SJCRH30 (cell line): ENCODE results near the gene KRT6B. TPM values are rescaled to one million over a fixed set of nuclear protein-coding genes. Genes with fewer than 3 reads are reported as not detected.
"Not testable (repeated sequence)": the region's sequence is repeated elsewhere in the genome, so short reads cannot be mapped to it uniquely, and the experiment has no call there.

Experiments
- DNase-seq, 2 experiments: peaks; one replicate each; pipeline ENCODE4 v3.0.0-alpha.2; 2015 to 2020
- H3K27ac ChIP-seq: fragments of 250-450 bp; sonication (Bioruptor Pico); 2 replicates; pipeline ENCODE4 v1.5.1; 2020; ENCODE audit warnings: mild to moderate bottlenecking, moderate library complexity
- H3K27me3 ChIP-seq: fragments of 250-450 bp; sonication (Bioruptor Pico); 2 replicates; pipeline ENCODE4 v1.5.1; 2020; ENCODE audit warnings: mild to moderate bottlenecking, moderate library complexity
- H3K36me3 ChIP-seq: fragments of 250-450 bp; sonication (Bioruptor Pico); 2 replicates; pipeline ENCODE4 v1.5.1; 2020; ENCODE audit warnings: mild to moderate bottlenecking, moderate library complexity
- H3K4me1 ChIP-seq: fragments of 250-450 bp; sonication (Bioruptor Pico); 2 replicates; pipeline ENCODE4 v1.5.1; 2020; ENCODE audit warnings: mild to moderate bottlenecking, moderate library complexity
- H3K4me3 ChIP-seq: fragments of 250-450 bp; sonication (Bioruptor Pico); 2 replicates; pipeline ENCODE4 v1.5.1; 2020; ENCODE audit warnings: mild to moderate bottlenecking, moderate library complexity
- H3K9me3 ChIP-seq: fragments of 250-450 bp; sonication (Bioruptor Pico); replicated peaks from 2 replicates; pipeline ENCODE4 v1.5.1; 2020; ENCODE audit warnings: mild to moderate bottlenecking, moderate library complexity
- total RNA-seq: library from RNA; depleted of rRNA; stranded (reverse); fragments of >200 nt; shearing (Covaris generic); gene quantifications from 2 replicates; pipeline ENCODE4 v1.2.3, GENCODE V29; 2014

KRT6B gene
- total RNA-seq, 1 experiment from 2014 or later, result not detected

DNA sequence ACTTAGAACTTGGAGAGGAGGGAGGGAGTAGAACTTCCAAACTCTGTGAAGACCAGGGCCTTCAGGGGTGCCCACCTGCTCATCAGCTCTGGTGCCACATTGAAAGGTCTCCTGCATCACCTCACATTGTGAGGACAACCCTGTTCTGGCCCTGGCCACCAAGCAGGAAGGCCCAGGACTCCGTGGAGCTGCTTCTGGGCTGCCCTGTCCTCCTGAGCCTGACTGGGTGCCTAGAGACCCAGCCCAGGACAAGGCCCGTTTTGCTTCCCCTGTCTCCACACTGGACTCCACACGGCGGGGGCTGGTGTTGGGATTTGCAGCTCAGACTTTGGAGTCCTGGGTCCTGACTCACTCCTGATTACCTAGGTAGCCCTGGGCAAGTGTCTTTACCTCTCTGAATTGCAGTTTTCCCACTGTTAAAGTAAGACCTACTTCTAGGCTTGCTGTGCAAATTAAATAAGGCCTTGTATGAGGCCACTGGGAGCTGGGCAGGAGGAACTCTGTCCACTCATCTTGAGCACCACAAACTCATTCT lies 33.3 kb downstream of the KRT6B start:
- H3K27me3 ChIP-seq, result peaks cover 7% of the 10 kb centered on the region; the same call in 1 of the 2 replicates
- no peak for DNase-seq
- no peaks in the 10 kb centered on the region for H3K36me3 ChIP-seq
- no peaks in the 10 kb centered on the region for H3K4me1 ChIP-seq
- H3K4me3 ChIP-seq, result no peak overlapping the region
- no peak overlapping the region for H3K27ac ChIP-seq
- H3K9me3 ChIP-seq, result no peaks in the 10 kb centered on the region; the same call in 1 of the 2 replicates

DNA sequence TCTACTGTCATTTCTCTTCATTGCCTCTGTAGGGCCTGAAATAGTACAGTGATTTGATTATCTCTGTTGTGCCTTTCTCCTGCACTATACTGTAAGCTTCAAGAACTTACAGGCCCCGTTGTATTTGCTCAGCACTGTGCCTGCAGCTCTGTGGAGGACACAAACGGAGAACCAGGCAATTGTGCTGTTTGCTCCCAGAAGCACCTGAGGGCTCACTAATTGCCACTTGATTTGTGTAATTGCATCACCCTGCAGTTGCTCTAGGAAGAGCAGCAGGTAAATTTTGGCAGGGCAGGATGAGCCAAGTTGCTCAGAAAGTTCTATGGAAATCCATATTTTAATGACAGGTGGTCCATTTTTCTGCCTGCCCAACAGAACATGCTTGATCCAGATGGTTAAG lies 34.2 kb downstream of the KRT6B start:
- Histone ChIP-seq H3K27ac (no peak overlapping the region), H3K27me3 (peaks cover 5% of the 10 kb centered on the region; the same call in 1 of the 2 replicates), H3K4me1 (no peaks in the 10 kb centered on the region), H3K4me3 (no peak overlapping the region), H3K9me3 (no peaks in the 10 kb centered on the region; the same call in 1 of the 2 replicates), H3K36me3 (no peaks in the 10 kb centered on the region)
- DNase-seq, result no peak

DNA sequence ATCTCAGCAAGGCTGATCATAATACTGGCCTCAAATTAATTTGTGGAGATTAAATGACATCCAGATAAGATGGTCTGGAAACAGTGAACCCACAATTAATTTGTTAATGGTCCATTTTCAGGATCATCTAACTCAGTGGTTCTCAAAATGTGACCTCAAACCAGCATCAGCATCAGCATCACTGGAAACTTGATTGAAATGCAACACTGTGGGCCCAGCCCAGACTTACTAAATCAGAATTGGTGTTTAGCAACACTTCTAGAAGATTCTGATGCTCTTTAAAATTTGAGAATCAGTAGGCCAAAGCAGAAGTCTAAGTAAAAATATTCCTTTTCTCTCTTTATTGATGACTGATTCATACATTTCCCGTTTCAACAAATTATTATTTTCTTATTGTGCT lies 35.2 kb downstream of the KRT6B start:
- Histone ChIP-seq H3K36me3 (no peaks in the 10 kb centered on the region), H3K4me1 (no peaks in the 10 kb centered on the region), H3K27me3 (no peaks in the 10 kb centered on the region), H3K27ac (no peak overlapping the region), H3K4me3 (no peak overlapping the region), H3K9me3 (no peaks in the 10 kb centered on the region; the same call in 1 of the 2 replicates)
- DNase-seq, result no peak

DNA sequence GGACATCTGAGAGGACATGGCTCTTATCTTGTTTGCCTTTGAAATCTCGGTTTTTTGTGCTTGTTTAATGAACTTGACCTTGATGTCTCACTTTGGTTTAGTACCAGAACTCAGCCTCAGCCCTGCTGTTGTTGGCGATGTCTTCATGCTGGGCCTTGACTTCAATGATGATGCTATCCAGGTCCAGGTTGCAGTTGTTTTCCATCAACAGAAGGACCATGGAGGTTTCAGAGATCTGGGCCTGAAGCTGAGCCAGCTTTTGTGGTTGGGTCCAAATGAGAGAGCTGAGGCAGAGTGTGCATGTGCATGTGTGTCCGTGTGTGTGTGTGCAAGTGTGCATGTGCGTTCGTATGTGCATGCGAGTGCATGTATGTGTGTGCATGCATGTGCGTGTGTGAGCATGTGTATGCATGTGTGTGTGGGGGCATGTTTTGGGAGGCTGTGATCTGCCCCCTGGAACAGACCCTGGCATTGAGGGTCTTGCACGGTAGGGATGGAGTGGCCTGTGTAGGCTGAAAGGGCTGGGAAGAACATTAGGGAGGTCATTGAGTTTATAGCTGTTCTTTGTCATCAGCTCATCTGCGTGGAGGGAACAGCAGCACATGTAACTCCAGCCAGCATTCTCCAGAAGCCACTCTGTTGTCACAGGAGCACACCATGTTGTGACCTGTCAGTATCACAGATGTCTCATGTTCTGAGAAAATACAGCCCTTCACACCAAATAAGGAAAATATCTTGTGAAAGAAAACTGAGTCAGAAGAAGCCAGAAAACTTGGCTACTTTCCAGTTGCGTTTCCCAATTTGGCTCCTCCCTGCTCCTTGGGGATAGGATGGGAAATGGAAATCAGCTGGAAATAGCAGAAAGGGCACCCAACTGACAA lies 35.8 kb downstream of the KRT6B start:
- Histone ChIP-seq H3K4me3 (no peak overlapping the region), H3K27ac (no peak overlapping the region), H3K36me3 (no peaks in the 10 kb centered on the region), H3K9me3 (no peaks in the 10 kb centered on the region; the same call in 1 of the 2 replicates), H3K27me3 (no peaks in the 10 kb centered on the region), H3K4me1 (no peaks in the 10 kb centered on the region)
- no peak for DNase-seq

DNA sequence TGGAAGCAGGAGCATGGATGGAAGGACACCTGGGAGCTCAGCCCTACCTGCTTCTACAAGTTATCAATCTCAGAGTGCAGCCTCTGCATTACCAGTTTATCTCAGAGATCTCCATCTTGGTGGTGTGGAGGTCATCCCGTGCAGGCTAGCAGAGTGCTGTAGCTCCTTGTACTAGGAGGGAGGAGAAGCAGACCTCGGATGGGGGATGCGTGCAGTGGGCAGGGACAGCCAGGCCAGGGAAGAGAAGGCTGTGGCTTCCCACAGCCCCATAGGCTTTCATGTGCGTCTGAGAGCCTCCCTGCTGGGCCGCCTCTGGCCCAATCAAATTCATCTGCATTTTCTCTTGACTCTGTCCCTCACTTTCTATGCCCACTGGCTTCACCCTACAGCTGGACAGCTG lies 37.0 kb downstream of the KRT6B start:
- Histone ChIP-seq H3K4me3 (no peak overlapping the region), H3K36me3 (no peaks in the 10 kb centered on the region), H3K27me3 (no peaks in the 10 kb centered on the region), H3K9me3 (no peaks in the 10 kb centered on the region), H3K4me1 (no peaks in the 10 kb centered on the region), H3K27ac (no peak overlapping the region)
- no peak for DNase-seq

DNA sequence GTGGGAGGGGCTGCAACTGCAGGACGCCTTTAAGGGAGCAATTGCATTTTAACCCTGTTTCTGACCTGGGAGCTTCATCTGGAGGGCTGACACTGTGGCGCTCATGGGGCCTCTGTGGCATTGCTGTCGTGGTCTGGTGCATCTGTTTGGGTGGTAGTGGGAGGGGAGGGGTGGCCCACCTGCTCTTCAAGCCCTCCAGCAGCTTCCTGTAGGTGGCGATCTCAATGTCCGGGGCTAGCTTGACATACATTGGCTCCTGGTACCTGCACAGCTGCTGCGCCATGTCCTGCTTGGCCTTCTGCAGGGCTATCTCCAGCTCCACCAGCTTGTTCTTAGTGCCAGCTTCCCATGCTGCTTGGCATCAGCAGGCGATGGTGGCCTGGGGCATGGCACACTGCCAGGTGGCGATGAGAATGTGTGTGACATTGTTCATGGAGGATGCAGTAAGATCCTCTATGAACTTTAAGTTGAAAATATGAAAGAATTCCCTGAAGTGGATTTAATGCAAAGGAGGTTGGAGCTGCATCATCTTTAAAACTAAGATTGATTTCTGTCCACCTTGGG lies 38.1 kb downstream of the KRT6B start:
- DNase-seq, result no peak

DNA sequence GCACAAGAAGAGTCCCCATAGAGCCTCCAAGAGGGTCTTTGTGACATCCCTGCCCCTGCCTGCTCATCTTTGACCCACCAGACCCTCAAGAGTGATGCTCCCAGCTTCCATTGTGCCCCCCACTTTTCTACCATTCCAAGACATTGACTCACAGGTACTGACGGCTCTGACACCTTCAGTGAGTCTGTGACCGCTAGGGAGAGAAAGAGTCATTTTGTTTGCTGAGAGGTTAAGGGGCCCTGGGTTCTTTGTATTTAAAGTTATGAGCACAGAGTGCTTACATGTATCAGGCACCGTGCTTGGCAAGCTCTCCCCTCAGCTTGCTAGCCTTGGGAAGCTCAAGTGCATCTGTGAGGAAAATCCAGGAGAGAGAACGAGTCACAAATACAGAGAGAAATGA lies 38.7 kb downstream of the KRT6B start:
- no peak for DNase-seq
- no peak overlapping the region for H3K4me3 ChIP-seq
- H3K27me3 ChIP-seq, result no peaks in the 10 kb centered on the region
- no peaks in the 10 kb centered on the region for H3K9me3 ChIP-seq
- H3K27ac ChIP-seq, result no peak overlapping the region
- H3K36me3 ChIP-seq, result no peaks in the 10 kb centered on the region
- no peaks in the 10 kb centered on the region for H3K4me1 ChIP-seq

More for the DNA sequence above, 38.1 kb downstream of the KRT6B start:
- Histone ChIP-seq H3K36me3 (no peaks in the 10 kb centered on the region), H3K27me3 (no peaks in the 10 kb centered on the region), H3K9me3 (no peaks in the 10 kb centered on the region), H3K4me1 (no peaks in the 10 kb centered on the region), H3K4me3 (no peak overlapping the region), H3K27ac (no peak overlapping the region)

DNA sequence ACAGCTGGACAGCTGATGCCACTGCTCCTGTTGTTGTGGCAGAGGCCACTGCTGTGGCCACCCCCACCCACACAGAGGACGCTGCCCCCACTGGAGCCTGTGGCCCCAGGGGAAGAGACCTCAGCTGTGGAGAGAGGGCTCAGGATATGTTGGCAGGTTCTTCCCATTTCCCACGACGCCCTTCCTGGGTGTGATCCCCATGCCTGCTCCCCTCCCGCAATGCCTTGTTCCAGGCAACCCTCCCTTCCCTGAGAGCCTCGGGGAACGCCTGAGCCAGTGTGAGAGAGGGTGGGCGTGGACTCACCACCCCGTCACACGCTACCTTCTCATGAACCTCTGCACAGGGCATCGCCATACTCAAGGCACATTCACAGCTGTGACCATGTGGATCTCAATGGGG lies 40.1 kb downstream of the KRT6B start:
- no peaks in the 10 kb centered on the region for H3K4me1 ChIP-seq
- no peaks in the 10 kb centered on the region for H3K9me3 ChIP-seq
- no peak overlapping the region for H3K27ac ChIP-seq
- no peaks in the 10 kb centered on the region for H3K27me3 ChIP-seq
- no peaks in the 10 kb centered on the region for H3K36me3 ChIP-seq
- DNase-seq, result no peak
- no peak overlapping the region for H3K4me3 ChIP-seq

DNA sequence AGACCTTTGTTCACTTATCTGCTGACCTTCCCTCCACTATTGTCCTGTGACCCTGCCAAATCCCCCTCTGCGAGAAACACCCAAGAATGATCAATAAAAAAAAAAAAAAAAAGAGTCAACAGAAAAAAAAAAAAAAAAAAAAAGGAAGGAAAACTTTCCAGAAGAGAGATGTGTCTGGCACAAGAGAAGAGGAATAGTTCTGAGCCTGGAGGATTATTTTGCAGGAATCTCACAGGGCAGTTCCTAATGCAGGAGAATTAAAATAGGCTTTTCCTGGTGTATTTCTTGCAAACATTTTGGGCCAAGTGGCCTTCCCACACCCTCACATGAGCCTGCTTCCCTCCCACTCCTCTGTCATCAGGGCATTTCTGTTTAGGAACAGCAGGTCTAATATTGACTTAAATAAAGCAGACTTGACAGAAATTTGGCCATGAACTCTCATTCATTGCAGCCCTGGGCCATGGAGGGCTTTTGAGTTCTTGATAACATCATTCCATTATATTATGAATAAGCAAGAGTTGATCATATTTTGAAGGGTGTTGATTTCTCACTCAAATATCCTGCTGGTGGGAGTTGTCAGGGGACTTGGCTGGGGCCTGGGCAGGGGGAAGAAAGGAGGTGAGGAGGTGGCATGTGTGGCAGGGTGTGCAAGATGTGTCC lies 41.2 kb downstream of the KRT6B start:
- H3K4me1 ChIP-seq, H3K36me3 ChIP-seq, H3K4me3 ChIP-seq, DNase-seq, H3K9me3 ChIP-seq, H3K27ac ChIP-seq, H3K27me3 ChIP-seq: not testable (repeated sequence)

DNA sequence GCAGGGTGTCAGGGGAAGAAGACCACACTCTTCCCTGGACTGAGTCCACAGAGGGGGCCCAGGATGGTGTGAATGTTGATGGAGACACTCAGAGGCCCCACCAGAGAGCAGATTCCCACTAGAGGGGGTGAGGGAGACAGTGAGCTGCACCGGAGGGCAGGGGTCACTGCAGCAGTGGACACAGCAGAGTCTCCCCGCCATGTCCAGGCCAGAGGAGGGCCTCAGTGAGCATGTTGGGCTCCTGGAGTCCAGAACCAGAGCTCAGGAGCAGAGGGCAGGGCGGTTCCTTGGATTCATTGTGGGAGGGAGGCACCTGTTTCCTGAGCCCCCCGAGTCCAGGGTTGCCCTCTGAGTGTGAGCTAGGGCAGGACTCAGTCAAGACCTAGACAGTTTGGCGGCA lies 44.0 kb downstream of the KRT6B start:
- Histone ChIP-seq H3K4me1 (no peaks in the 10 kb centered on the region), H3K4me3 (no peak overlapping the region)

DNA sequence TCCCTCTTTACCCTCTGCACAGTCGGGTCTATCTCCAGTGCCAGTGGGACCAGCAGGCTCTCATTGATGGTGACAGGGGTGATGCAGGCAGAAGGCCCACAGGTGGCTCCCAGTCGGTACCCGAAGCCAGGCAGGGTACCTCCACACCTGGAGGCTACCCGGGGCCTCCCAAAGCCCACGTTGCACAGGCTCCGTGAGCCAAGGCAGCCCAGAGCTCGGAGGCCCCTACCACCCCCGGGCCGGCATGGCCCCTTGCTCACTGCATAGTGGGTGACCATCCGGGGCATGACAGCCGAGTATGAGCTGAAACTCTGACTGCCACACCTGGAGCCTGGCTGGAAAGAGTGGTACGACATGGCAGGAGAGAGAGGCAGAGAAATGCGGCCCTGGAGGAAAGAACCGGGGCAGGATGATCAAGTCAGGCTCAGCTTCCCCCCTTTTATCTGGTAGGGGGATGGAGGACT lies 46.0 kb downstream of the KRT6B start, which contains the start of gene KRT82:
Gene KRT82 (minus strand): TSS at position 414 of the 464 bp plus-strand sequence. CDS start 58 bp downstream, at position 356.
- H3K4me1 ChIP-seq, result no peaks in the 10 kb centered on the region
- H3K27ac ChIP-seq, result no peak within 1 kb of the TSS
- H3K4me3 ChIP-seq, result no peak within 1 kb of the TSS
- no peaks in the 10 kb centered on the region for H3K9me3 ChIP-seq
- no peak for DNase-seq
- H3K36me3 ChIP-seq, result no peaks in the 10 kb centered on the region
- H3K27me3 ChIP-seq, result peaks cover 4% of the 10 kb centered on the region; the same call in 1 of the 2 replicates

More for the DNA sequence above, 44.0 kb downstream of the KRT6B start:
- H3K9me3 ChIP-seq, result no peaks in the 10 kb centered on the region
- no peaks in the 10 kb centered on the region for H3K27me3 ChIP-seq
- no peaks in the 10 kb centered on the region for H3K36me3 ChIP-seq
- DNase-seq, result no peak
- no peak overlapping the region for H3K27ac ChIP-seq

DNA sequence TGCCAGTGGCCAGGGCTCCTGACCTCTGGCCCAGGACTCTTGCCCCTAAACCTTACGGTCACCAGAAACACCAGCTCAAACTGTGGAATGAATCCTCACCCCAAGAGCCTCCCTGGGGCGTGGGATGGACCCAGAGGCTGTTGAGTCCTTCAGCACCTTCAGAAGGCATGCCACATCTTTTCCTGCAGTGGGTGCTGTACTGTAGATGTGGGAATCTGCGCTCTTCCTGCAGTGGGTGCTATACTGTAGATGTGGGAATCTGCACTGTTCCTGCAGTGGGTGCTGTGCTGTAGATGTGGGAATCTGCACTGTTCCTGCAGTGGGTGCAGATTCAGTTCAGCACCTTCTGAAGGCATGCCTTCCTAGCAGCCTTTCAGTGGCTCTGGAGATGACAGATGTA lies 47.0 kb downstream of the KRT6B start:
- Histone ChIP-seq H3K27ac (no peak overlapping the region), H3K27me3 (peaks cover 4% of the 10 kb centered on the region; the same call in 1 of the 2 replicates)
- no peak for DNase-seq

DNA sequence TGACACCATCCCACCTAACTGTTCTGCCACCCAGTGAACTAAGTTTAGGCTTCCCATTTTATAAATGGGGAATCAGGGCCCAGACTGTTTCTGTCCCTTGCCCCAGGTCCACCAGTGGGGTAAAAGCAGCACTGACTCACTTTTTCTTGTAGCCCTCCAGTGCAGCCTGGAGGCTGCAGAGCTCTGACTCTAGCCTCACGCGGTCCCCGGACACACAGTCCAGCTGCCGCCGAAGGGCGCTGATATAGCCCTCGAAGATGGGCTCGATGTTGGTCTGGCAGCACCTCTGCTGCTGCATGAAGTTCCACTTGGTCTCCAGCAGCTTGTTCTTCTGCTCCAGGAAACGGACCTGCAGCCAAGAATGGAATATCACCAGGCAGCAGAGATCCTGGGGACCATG lies 48.4 kb downstream of the KRT6B start:
- Histone ChIP-seq H3K9me3 (no peaks in the 10 kb centered on the region), H3K27ac (no peak overlapping the region), H3K4me3 (no peak overlapping the region), H3K27me3 (peaks cover 4% of the 10 kb centered on the region; the same call in 1 of the 2 replicates), H3K4me1 (no peaks in the 10 kb centered on the region), H3K36me3 (no peaks in the 10 kb centered on the region)
- no peak for DNase-seq

More for the DNA sequence above, 47.0 kb downstream of the KRT6B start:
- H3K4me1 ChIP-seq, result no peaks in the 10 kb centered on the region
- no peaks in the 10 kb centered on the region for H3K9me3 ChIP-seq
- no peak overlapping the region for H3K4me3 ChIP-seq
- no peaks in the 10 kb centered on the region for H3K36me3 ChIP-seq

DNA sequence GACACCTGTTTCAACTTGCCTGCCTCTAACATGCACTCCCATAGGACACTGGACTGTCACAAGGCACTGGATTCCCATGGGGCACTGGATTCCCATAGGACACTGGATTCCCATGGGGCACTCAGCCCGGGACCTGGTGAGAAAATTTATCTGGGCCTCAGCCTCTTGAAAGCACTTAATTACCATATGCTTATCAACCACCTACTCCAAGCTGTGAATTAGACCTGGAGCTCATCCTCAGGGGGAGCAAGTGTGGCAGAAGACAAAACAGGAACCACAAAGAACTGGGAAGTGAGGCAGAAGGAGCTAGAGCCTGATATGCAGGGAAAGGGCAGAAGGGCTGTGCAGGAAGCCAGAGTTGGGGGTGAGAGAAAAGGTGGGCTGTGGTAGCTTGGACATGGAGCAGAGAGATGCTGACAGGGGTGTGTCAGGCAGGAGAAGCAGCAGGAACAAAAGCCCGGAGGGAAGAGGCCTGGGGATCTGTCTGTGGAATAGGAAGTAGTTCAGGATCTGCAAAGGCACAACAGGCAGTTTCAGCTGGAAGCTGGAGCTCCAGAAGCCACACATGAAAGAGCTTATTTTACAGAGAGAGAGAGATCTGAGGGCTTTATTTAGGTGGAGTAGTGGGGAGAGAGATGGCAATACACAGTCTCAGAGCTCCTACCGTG lies 48.9 kb downstream of the KRT6B start:
- Histone ChIP-seq H3K4me3 (no peak overlapping the region), H3K36me3 (no peaks in the 10 kb centered on the region), H3K27me3 (peaks cover 4% of the 10 kb centered on the region; the same call in 1 of the 2 replicates), H3K27ac (no peak overlapping the region), H3K9me3 (no peaks in the 10 kb centered on the region), H3K4me1 (no peaks in the 10 kb centered on the region)
- DNase-seq, result no peak
